ENCODE results near the gene DBX1. TPM values are rescaled to one million over a fixed set of nuclear protein-coding genes. Genes with fewer than 3 reads are reported as not detected.
A peak's percentile ranks its signal among the peaks of the same experiment; 100 is the strongest.

Gene DBX1
- total and polyA plus RNA-seq, 12 donors = not detected

DNA sequence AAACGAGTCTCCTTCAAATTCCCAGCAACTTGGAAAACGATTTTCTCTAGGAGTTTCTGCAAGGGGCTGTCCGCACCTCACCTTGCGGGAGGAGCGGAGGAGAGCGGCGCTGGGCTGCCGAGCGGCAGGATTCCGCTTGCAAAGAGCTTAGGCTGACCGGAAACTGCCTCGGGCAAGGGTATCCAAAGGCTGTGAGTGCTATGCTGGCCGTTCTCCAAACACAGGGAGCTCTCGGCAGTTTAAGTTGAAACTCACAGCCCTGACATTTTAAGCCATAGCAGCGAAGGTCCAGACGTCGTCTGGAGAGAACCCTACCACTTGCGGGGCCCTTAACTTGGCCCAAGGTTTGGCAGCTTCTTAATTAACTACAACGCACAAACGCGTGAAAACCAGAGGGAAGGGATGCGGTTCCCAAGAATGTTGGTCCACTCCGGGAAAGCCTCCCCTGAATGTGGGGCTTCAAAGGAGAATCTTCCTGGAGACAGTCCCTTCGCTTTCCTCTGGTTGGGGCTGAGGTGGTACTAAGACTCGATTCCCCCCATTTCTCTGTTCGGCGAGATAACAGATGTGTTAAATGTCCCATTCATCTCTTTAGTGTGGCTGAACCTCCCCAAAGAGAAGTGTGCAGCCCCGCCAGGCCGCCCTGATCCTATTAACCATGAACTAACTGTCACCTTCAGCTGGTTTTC is 1.1 kb upstream of the DBX1 start:
- no peak overlapping the region for H3K27ac ChIP-seq
- no peak for DNase-seq
- no peaks in the 10 kb centered on the region for H3K36me3 ChIP-seq
- intact Hi-C loops (cut with DNase I) = no loop called here
- H3K9me3 ChIP-seq = no peaks in the 10 kb centered on the region
- peaks cover 55 to 100% (median 99%) of the 10 kb centered on the region in 7 donors for H3K27me3 ChIP-seq
- TF ChIP-seq, protein P1, sequence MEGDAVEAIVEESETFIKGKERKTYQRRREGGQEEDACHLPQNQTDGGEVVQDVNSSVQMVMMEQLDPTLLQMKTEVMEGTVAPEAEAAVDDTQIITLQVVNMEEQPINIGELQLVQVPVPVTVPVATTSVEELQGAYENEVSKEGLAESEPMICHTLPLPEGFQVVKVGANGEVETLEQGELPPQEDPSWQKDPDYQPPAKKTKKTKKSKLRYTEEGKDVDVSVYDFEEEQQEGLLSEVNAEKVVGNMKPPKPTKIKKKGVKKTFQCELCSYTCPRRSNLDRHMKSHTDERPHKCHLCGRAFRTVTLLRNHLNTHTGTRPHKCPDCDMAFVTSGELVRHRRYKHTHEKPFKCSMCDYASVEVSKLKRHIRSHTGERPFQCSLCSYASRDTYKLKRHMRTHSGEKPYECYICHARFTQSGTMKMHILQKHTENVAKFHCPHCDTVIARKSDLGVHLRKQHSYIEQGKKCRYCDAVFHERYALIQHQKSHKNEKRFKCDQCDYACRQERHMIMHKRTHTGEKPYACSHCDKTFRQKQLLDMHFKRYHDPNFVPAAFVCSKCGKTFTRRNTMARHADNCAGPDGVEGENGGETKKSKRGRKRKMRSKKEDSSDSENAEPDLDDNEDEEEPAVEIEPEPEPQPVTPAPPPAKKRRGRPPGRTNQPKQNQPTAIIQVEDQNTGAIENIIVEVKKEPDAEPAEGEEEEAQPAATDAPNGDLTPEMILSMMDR (IDR thresholded peaks at IDR 0.05) = no peak
- no peak for ATAC-seq
- H3K4me3 ChIP-seq = no peak overlapping the region
- WGBS, 2 donors = 3% methylated on average over 29 of the region's 29 CpGs
- H3K4me1 ChIP-seq = peaks cover 3 to 37% (median 25%) of the 10 kb centered on the region in 9 donors

DNA sequence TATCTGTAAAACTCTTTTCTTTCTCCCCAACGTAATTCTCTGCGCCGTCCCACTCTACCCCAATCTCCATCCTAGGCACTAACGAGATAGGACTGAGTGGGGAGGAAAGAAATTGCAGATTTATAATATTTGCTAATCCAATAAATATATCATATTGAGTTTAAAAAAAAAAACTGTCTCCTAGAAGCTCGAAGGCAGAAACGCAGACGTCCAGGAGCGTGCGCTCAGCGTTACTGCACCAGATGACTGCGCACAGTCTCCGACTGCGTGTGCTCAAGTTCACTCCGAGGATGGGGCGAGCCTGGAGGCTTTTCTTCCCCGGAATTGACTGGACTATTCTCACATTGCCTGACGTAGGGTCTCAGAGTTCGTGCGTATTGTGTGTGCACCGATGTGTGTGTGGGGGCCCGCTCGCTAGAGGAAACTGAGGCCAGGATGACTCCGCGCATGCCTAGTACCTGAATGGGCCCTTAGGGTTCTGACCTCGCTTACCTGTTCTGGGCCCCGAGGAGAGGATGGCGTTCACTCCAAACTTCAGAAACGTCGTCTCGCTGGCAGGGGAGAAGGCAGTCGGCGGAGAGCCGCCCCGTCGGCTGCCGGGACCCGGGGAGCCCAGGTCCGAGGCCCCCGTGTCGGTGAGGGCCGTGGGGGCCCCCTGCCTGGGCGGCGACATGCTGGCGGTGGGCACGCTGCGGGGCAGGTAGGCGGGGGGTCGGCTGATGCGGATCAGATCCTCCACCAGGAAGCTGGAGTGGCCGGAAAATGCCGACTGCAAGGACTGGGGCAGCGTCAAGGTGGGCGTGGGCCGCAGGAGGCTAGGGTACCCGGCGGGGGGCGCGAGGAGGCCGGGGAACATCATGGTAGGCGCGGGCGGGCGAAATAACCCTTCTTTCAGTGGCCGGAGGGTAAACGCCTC is 551 bp downstream of the DBX1 start:
- Histone ChIP-seq H3K36me3 (no peaks in the 10 kb centered on the region), H3K27me3 (peaks cover 56 to 100% (median 99%) of the 10 kb centered on the region in 7 donors), H3K27ac (no peak overlapping the region), H3K9me3 (no peaks in the 10 kb centered on the region), H3K4me1 (peaks cover 3 to 43% (median 30%) of the 10 kb centered on the region in 9 donors), H3K4me3 (no peak overlapping the region)
- TF ChIP-seq, protein P1 (IDR thresholded peaks at IDR 0.05) = no peak
- no peak for ATAC-seq
- 3% methylated on average over 65 of the region's 65 CpGs for WGBS, 2 donors
- DNase-seq = no peak
- intact Hi-C loops (cut with DNase I) = no loop called here

DNA sequence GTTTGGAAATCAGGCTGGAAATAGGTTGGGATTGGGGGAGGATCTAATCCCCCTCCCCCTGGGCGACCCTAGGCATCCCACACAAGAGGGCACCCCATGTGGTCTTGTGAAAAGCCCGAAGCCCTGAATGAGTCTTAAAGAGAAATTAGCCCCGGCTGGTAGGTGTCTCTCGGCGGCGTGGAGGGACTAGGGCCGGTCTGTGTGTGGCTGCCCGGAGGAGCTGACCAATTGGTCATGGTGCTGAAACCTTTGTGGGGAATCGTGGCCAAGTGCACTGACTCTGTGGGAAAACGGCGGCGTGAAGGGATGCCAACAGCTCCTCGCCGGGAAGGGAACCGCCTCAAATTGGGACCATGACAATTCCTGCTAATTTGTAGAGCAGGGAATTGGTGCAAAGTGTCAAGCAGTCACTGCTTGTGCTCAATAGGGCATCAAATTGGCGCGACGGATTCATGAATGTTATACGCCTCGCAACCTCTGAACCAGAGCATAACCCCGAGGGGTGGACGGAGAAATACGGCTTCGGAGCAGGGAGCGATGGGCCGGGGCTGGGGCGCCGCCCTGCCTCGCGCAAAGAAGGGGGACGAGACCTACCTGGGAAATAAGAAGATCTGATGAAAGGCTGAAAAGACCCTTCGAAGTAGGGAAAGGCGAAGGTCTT is 1.5 kb downstream of the DBX1 start:
- peak; percentile 54 to 88 (median 81) for ATAC-seq
- Histone ChIP-seq H3K9me3 (no peaks in the 10 kb centered on the region), H3K4me3 (no peak overlapping the region), H3K27me3 (peaks cover 56 to 100% (median 99%) of the 10 kb centered on the region in 7 donors), H3K27ac (no peak overlapping the region), H3K4me1 (peaks cover 3 to 41% (median 25%) of the 10 kb centered on the region in 9 donors), H3K36me3 (no peaks in the 10 kb centered on the region)
- WGBS, 2 donors = 3 to 5% methylated on average over 33 of the region's 33 CpGs
- DNase-seq = peak; percentile 38 to 57
- TF ChIP-seq, protein P1 (IDR thresholded peaks at IDR 0.05) = no peak
- intact Hi-C loops (cut with DNase I) = no loop called here

DNA sequence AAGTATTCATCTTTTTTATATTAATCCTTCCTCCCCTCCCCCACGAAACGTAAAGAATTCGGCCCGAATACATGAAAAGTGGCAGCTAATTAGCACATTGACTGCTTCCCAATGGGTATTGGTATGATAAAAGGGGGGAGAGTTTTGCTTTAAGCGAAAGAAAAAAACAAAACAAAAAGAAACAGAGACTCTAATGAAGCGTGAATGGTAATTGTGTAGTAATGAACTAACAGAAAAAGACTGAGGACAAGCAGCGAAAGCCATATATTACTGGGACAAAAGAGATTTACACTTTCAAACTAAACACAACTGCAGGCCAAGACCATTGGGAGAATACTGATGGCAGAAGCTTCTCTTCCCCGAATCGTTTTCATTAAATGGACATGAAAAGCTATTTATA is 2.5 kb downstream of the DBX1 start:
- no peaks in the 10 kb centered on the region for H3K36me3 ChIP-seq
- peaks cover 53 to 100% (median 99%) of the 10 kb centered on the region in 7 donors for H3K27me3 ChIP-seq
- TF ChIP-seq, protein P1 (IDR thresholded peaks at IDR 0.05) = no peak
- no peaks in the 10 kb centered on the region for H3K9me3 ChIP-seq
- DNase-seq (no peak), ATAC-seq (no peak)
- H3K4me1 ChIP-seq = peaks cover 0 to 31% (median 15%) of the 10 kb centered on the region in 9 donors
- WGBS, 2 donors = 4 to 6% methylated on average over 9 of the region's 9 CpGs
- intact Hi-C loops (cut with DNase I) = no loop called here
- H3K27ac ChIP-seq = no peak overlapping the region
- no peak overlapping the region for H3K4me3 ChIP-seq
